Caco-2 (cell line): Measurements from ENCODE around the gene ACYP2. TPM values are rescaled to one million over a fixed set of nuclear protein-coding genes. Genes with fewer than 3 reads are reported as not detected.

Source experiments
- BruUV-seq: library from RNA; stranded (reverse); fragments of 400-500 nt; replicated peaks from 2 replicates; lab custom pipeline; 2021; lab: Mats Ljungman, UMichigan
- CTCF ChIA-PET: fragments of 300-600 bp; sonication (Branson Sonifier 250); formaldehyde crosslinking; loops from one replicate; lab custom pipeline; 2022; ENCODE audit warnings: antibody characterized with exemption; lab: Charles Lee
- POLR2A ChIA-PET: fragments of 300-600 bp; sonication (Branson Sonifier 250); formaldehyde crosslinking; loops from one replicate; lab custom pipeline; 2022; ENCODE audit warnings: antibody characterized with exemption; lab: Charles Lee
- DNase-seq, 2 experiments: peaks; one replicate each; pipeline versions ENCODE4 v3.0.0 to v3.0.0-alpha.2; 2020 to 2022
- H3K27me3 ChIP-seq: replicated peaks from 2 replicates; pipeline ENCODE4 v1.6.0; 2011; ENCODE audit warnings: low read length; ENCODE audit not compliant: control insufficient read depth, insufficient read depth
- H3K36me3 ChIP-seq: 2 replicates; pipeline ENCODE4 v1.5.1; 2011; ENCODE audit warnings: low read length; ENCODE audit not compliant: control insufficient read depth, insufficient read depth
- H3K4me1 ChIP-seq: fragments of 250-450 bp; sonication (Bioruptor Pico); 2 replicates; pipeline ENCODE4 v1.5.1; 2020; ENCODE audit warnings: mild to moderate bottlenecking
- H3K4me3 ChIP-seq: 2 replicates; pipeline ENCODE4 v1.5.1; 2011; ENCODE audit warnings: low read depth, mild to moderate bottlenecking, control low read depth, low read length
- H3K9me3 ChIP-seq: fragments of 250-450 bp; sonication (Bioruptor Pico); 2 replicates; pipeline ENCODE4 v1.5.1; 2020; ENCODE audit warnings: mild to moderate bottlenecking, moderate library complexity
- H3K27ac Mint-ChIP-seq: one replicate; pipeline ENCODE4 v1.8.0; 2022; ENCODE audit warnings: mixed read lengths; ENCODE audit not compliant: unreplicated experiment
- H3K27me3 Mint-ChIP-seq: one replicate; pipeline ENCODE4 v1.8.0; 2022; ENCODE audit warnings: mixed read lengths; ENCODE audit not compliant: insufficient read depth, unreplicated experiment
- H3K36me3 Mint-ChIP-seq: one replicate; pipeline ENCODE4 v1.8.0; 2022; ENCODE audit warnings: mild to moderate bottlenecking, mixed read lengths; ENCODE audit not compliant: insufficient read depth, unreplicated experiment
- H3K4me1 Mint-ChIP-seq: one replicate; pipeline ENCODE4 v1.8.0; 2022; ENCODE audit warnings: low read depth, mixed read lengths; ENCODE audit not compliant: unreplicated experiment
- H3K4me3 Mint-ChIP-seq: one replicate; pipeline ENCODE4 v1.8.0; 2022; ENCODE audit warnings: mild to moderate bottlenecking, moderate library complexity, mixed read lengths; ENCODE audit not compliant: unreplicated experiment
- H3K9me3 Mint-ChIP-seq: one replicate; pipeline ENCODE4 v1.8.0; 2022; ENCODE audit warnings: mixed read lengths; ENCODE audit not compliant: unreplicated experiment
- CTCF ChIP-seq, 2 experiments: fragments of 200-600 bp in 1 of 2; IDR thresholded peaks; 1 replicate in 1 of 2; 2 replicates in 1 of 2; pipeline versions ENCODE4 v1.5.1 to v1.8.0; 2011 to 2022; ENCODE audit warnings: antibody characterized with exemption in 1 of 2, control low read depth in 1 of 2, inconsistent platforms in 1 of 2, low read depth in 1 of 2, low read length in 1 of 2, mild to moderate bottlenecking in 1 of 2, moderate library complexity in 1 of 2; ENCODE audit not compliant: insufficient read depth in 1 of 2, severe bottlenecking in 1 of 2, unreplicated experiment in 1 of 2
- intact Hi-C: fragments of 100-400 bp; cut with micrococcal nuclease; formaldehyde crosslinking; loops from one replicate; pipeline ENCODE4 v1.10.0; 2022; ENCODE audit not compliant: unreplicated experiment
- total RNA-seq: library from RNA; stranded (reverse); gene quantifications from 2 replicates; pipeline ENCODE4 v1.2.3, GENCODE V29; 2022

The ACYP2 gene
- total RNA-seq, 1 experiment from 2014 or later, result 4.1 TPM

DNA sequence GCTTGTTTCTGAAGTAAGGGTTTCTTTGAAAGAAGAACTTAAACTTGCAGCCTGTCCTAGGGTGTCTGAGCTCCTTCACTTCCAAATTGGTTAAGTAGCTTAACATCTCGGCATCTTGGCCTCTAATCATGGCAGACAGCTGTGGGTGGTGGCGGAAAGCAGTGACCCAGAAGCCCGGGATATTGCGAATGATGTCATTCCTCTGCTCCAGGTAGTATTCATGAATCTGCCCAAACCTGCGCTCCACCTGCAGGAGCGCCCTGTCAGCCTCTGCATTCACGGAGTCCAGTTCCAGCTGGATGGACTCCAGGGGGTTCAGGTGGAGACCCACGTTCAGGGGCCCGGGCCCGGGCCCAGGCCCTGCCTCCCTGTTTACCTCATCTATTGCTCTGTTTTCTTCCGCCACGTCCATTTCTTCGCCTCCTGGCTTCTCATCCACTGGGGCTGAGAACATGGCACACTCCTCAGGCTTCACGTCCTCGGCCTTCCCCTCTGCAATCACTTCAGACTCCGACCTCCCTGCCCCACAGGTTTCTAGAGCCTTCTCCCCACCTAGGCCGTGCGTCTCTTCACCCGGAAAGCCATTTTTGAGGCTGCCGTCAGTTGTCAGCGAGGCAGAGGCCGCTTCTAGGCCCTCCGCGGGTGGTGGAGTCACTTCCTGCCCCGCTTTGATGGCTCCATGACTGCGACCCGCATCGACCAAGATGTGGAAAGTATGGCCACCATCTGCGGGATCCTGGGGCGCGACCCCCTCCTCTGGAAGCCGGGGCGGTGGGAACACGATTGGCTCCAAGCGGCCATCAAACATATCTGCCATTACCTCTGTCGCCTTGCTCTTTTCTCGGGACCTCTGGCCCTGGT lies 140.0 kb downstream of the ACYP2 start:
- Mint-ChIP-seq H3K4me1 (peaks cover 8% of the 10 kb centered on the region), H3K36me3 (no peaks in the 10 kb centered on the region), H3K9me3 (no peaks in the 10 kb centered on the region), H3K27me3 (no peaks in the 10 kb centered on the region), H3K4me3 (no peak overlapping the region), H3K27ac (no peak overlapping the region)
- intact Hi-C loops, result no loop called here
- CTCF ChIA-PET, result no interaction called here
- TF ChIP-seq CTCF (IDR thresholded peaks at IDR 0.05; ENCODE audit: insufficient read depth in 1 of 2, low read depth in 1 of 2, low read length in 1 of 2, severe bottlenecking in 1 of 2, unreplicated experiment in 1 of 2), result no peak
- no peak for DNase-seq
- Histone ChIP-seq H3K4me3 (no peak overlapping the region), H3K27me3 (no peaks in the 10 kb centered on the region), H3K4me1 (0 out of 2 replicates have a peak, but pooled peaks cover 9% of the 10 kb centered on the region), H3K36me3 (no peaks in the 10 kb centered on the region), H3K9me3 (no peaks in the 10 kb centered on the region)
- POLR2A ChIA-PET, result no interaction called here
- no TSS peak for BruUV-seq

DNA sequence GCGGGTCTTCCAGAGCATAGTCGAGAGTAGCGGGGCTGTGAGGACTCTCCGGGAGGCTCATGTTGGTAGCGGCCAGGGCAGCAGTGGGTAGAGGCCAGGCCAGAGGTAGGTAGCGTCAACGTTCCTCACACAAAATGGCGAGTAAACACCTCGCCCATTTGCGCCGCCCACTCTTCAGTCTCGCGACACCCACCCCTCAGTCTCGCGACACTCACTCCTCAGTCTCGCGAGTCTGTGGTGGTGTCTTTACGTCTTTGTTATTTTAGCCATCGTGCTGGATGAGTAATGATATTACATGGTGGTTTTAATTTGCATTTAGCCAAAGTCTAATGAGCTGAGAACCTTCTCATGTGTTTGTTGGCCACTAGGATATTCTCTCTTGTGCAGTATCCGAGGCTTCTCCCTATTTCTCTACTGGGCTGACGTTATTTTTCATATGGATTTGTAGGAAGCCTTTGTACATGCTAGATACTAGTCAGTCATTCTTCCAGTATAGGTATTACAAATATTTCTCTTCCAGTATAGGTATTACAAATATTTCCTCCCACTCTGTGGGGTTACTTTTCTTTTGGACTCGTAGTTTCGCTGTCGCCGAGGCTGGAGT lies 140.8 kb downstream of the ACYP2 start, which contains the start of gene TSPYL6:
Gene TSPYL6, minus strand, starts transcription at position 139 of the 604 bp plus-strand sequence. Its CDS starts 78 bp downstream, at position 61.
- Histone ChIP-seq H3K4me3 (no peak within 1 kb of the TSS), H3K27me3 (no peaks in the 10 kb centered on the region), H3K4me1 (peaks cover 14% of the 10 kb centered on the region), H3K9me3 (no peaks in the 10 kb centered on the region), H3K36me3 (no peaks in the 10 kb centered on the region)
- CTCF ChIA-PET, result no interaction called here
- intact Hi-C loops, result no loop called here
- Mint-ChIP-seq H3K4me3 (no peak within 1 kb of the TSS), H3K9me3 (no peaks in the 10 kb centered on the region), H3K27ac (no peak within 1 kb of the TSS), H3K27me3 (no peaks in the 10 kb centered on the region), H3K4me1 (peaks cover 6% of the 10 kb centered on the region), H3K36me3 (no peaks in the 10 kb centered on the region)
- POLR2A ChIA-PET, result no interaction called here
- DNase-seq, result no peak
- BruUV-seq, result no TSS peak
- TF ChIP-seq CTCF (IDR thresholded peaks at IDR 0.05; ENCODE audit: insufficient read depth in 1 of 2, low read depth in 1 of 2, low read length in 1 of 2, severe bottlenecking in 1 of 2, unreplicated experiment in 1 of 2), result no peak

GRCh38 chr2:54258166-54258565 lies 142.8 kb downstream of the ACYP2 start:
- Histone ChIP-seq H3K4me1 (peaks cover 16% of the 10 kb centered on the region), H3K4me3 (no peak overlapping the region), H3K9me3 (no peaks in the 10 kb centered on the region), H3K27me3 (no peaks in the 10 kb centered on the region), H3K36me3 (no peaks in the 10 kb centered on the region)
- no TSS peak for BruUV-seq
- intact Hi-C loops, result no loop called here
- Mint-ChIP-seq H3K9me3 (no peaks in the 10 kb centered on the region), H3K36me3 (no peaks in the 10 kb centered on the region), H3K4me1 (no peaks in the 10 kb centered on the region), H3K4me3 (no peak overlapping the region), H3K27ac (no peak overlapping the region), H3K27me3 (no peaks in the 10 kb centered on the region)
- TF ChIP-seq CTCF (IDR thresholded peaks at IDR 0.05; ENCODE audit: insufficient read depth in 1 of 2, low read depth in 1 of 2, low read length in 1 of 2, severe bottlenecking in 1 of 2, unreplicated experiment in 1 of 2), result no peak
- CTCF ChIA-PET, result no interaction called here
- POLR2A ChIA-PET, result no interaction called here
- DNase-seq, result no peak
